GM08714 (cell line): ENCODE measurements around the gene KRTDAP.

ENCODE experiments used
- H3K4me3 ChIP-seq: fragments of 200-500 bp; sonication (Bioruptor generic); 2 replicates; pipeline ENCODE4 v1.5.1; 2014; ENCODE audit warnings: mild to moderate bottlenecking, low read length, inconsistent platforms
- ZNF274 ChIP-seq: IDR thresholded peaks from 2 replicates; pipeline ENCODE4 v1.6.1; 2012; ENCODE audit warnings: mild to moderate bottlenecking, low read depth, low read length

The KRTDAP gene

DNA sequence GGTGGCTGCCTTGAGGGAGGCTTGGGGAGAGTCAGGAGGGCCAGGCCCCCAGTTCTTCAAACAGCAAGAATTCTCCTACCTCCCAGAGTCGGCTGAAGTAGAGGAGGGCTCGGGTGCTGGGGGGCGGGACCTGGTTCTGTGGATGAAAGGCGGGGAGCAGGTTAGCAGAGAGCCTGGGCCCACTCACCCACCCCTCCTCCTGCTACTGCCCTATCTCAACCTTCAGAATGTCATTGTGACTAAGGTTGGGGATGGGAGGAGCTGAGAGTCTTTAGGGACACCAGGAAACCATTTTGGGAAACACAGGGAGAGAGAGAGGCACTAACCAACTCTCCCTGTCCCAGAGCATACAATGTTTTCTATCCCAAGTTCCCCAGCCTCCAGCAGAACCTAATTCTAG lies 12.5 kb upstream of the KRTDAP start:
- TF ChIP-seq ZNF274: no peak
- H3K4me3 ChIP-seq: no peak overlapping the region

- no peak overlapping the region for H3K4me3 ChIP-seq
- TF ChIP-seq ZNF274: no peak
Observed at GRCh38 chr19:35501684-35502083, 11.4 kb upstream of the KRTDAP start.

GRCh38 chr19:35500611-35501010 lies 10.3 kb upstream of the KRTDAP start:
- TF ChIP-seq ZNF274: no peak
- H3K4me3 ChIP-seq: no peak overlapping the region

- no peak for TF ChIP-seq ZNF274
- H3K4me3 ChIP-seq: no peak overlapping the region
Observed at GRCh38 chr19:35498984-35499527, 8.8 kb upstream of the KRTDAP start.

DNA sequence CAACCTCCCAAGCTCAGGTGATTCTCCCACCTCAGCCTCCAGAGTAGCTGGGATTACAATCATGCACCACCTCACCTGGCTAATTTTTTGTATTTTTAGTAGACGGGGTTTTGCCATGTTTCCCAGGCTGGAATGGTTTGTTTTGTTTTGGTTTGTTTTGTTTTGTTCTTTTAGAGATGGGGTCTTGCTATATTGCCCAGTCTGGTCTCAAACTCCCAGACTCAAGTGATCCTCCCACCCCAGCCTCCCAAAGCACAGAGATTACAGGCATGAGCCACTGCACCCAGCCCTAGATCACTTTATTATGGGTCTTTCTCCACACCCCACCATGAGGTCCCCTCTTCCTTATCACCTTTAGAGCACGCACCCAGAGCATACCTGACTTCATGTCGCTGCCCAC lies 8.0 kb upstream of the KRTDAP start:
- no peak for TF ChIP-seq ZNF274
- H3K4me3 ChIP-seq: no peak overlapping the region

DNA sequence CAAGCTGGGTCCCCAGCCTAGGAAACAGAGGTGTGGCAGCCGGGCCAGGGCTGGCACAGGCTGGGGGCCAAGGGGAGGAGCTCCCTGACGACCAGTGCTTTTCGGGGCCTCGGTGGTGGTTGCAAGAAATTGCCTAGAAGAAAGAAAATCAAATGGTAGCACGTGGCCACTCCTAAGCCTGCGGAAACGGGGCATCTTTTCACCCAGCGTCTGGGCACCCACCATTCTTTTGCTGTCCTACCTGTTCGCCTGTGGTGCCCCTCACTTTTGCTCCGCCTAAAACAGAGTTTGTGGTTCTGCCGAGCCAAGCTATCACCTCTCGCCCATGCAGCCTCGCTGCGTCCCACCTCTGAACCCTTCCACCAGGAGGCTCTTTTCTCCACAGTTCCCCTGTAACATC lies 7.1 kb upstream of the KRTDAP start:
- TF ChIP-seq ZNF274: no peak
- no peak overlapping the region for H3K4me3 ChIP-seq

GRCh38 chr19:35495107-35496064 lies 5.1 kb upstream of the KRTDAP start:
- no peak overlapping the region for H3K4me3 ChIP-seq
- no peak for TF ChIP-seq ZNF274

- TF ChIP-seq ZNF274: no peak
- no peak overlapping the region for H3K4me3 ChIP-seq
Observed at GRCh38 chr19:35493971-35494370, 3.7 kb upstream of the KRTDAP start.

DNA sequence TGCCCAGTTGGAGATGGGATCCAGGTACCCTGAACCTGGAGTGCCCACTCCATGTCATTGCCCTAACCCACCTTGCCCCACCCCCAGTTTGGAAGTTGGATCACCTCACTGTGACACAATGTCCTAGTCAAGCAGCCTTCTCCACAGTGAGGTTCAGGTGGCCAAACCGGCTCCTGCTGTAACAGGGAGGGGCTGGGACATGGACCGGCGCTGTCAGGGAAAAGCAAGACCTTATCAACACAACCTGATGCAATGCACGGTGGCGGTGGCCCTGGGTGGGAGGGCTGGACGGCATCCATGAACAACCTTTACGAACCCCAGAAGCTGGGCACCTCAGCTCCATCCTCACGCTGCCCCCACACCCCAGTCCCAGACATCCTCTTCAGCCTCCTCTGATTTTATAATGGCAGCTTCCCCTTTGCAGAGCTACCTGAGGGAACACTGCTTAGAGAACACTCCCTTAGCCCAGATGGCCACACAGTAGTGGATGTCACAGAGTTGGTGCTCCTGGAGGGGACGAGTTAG lies 1.6 kb upstream of the KRTDAP start:
- TF ChIP-seq ZNF274: no peak
- H3K4me3 ChIP-seq: no peak overlapping the region

- H3K4me3 ChIP-seq: no peak overlapping the region
- TF ChIP-seq ZNF274: no peak
Observed at GRCh38 chr19:35488677-35489076, 1.6 kb downstream of the KRTDAP start.

GRCh38 chr19:35487656-35488182 lies 2.5 kb downstream of the KRTDAP start:
- no peak for TF ChIP-seq ZNF274
- H3K4me3 ChIP-seq: no peak overlapping the region

DNA sequence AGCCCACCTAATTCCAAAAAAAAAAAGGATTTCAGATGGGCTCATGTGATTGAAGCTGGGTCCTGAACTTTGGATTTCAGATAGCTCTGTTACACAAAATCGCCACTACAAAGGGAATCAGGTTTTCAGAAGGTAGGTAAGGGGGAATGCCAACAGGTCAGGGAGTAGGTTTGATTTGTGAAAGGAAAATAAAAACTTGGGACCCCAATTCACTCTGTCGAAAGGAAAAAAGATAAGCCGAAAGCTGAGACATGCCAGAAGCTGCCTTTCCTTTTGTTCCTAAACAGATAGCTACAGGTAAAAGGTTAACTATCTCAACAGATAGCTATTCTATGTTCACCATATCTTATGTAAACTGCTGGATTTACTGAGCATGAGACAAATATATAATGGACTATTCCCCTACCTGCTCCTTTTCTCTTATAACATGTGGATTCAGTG lies 4.0 kb downstream of the KRTDAP start:
- no peak for TF ChIP-seq ZNF274
- no peak overlapping the region for H3K4me3 ChIP-seq

GRCh38 chr19:35484252-35485036 lies 5.8 kb downstream of the KRTDAP start:
- TF ChIP-seq ZNF274: no peak
- no peak overlapping the region for H3K4me3 ChIP-seq

DNA sequence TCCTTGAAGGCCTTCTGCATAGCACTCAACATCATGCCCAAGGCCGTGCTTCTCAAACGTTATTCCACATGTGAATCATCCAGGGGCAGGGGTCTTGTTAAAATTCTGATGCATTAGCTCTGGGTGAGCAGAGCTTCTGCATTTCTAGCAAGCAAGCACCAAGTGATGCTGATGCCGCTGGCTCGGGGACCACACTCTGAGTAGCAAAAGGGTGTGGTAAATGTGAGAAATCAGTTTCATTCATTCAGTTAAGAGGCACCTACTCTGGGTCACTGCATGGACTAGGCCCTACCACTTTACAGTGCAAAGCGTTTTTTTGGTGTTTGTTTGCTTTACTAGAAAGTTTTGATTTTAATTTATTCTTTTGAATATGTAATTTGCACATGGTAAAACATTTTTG lies 7.2 kb downstream of the KRTDAP start:
- H3K4me3 ChIP-seq: no peak overlapping the region
- TF ChIP-seq ZNF274: no peak
